SK-N-MC (cell line): ENCODE results near the gene ZNF618.

Experiments used
- DNase-seq: peaks from one replicate; pipeline ENCODE4 v3.0.0-alpha.2; 2011; ENCODE audit warnings: low read depth, low spot score
- H3K27ac ChIP-seq: fragments of 200-600 bp; sonication (generic); 2 replicates; pipeline ENCODE4 v1.5.1; 2016; ENCODE audit warnings: mixed run types
- H3K36me3 ChIP-seq: fragments of 200-600 bp; sonication (generic); 2 replicates; pipeline ENCODE4 v1.6.1; 2017; ENCODE audit warnings: antibody characterized with exemption, low read length, mixed read lengths; ENCODE audit not compliant: insufficient read depth
- H3K4me3 ChIP-seq: fragments of 200-600 bp; sonication (generic); 2 replicates; pipeline ENCODE4 v1.5.1; 2016
- H3K9ac ChIP-seq: fragments of 200-600 bp; sonication (generic); 2 replicates; pipeline ENCODE4 v1.8.0; 2017; ENCODE audit warnings: mixed run types, mixed read lengths; ENCODE audit not compliant: insufficient read length
- H3K9me3 ChIP-seq: fragments of 200-600 bp; sonication (generic); 2 replicates; pipeline ENCODE4 v1.6.1; 2017; ENCODE audit warnings: low read depth, mild to moderate bottlenecking, antibody characterized with exemption, low read length, moderate library complexity, mixed read lengths
- EZH2 ChIP-seq: fragments of 200-600 bp; sonication (generic); IDR thresholded peaks from one replicate; pipeline ENCODE4 v1.6.1; 2017; ENCODE audit warnings: antibody characterized with exemption
- FOXP2 ChIP-seq: optimal IDR thresholded peaks from 2 replicates; pipeline ENCODE3; 2011; ENCODE audit warnings: mild to moderate bottlenecking, moderate library complexity; ENCODE audit not compliant: insufficient read depth; ENCODE audit errors: extremely low read length, control extremely low read depth
- POLR2AphosphoS5 ChIP-seq: IDR thresholded peaks from 2 replicates; pipeline ENCODE4 v1.6.1; 2012; ENCODE audit warnings: mild to moderate bottlenecking, low read depth, low read length, borderline replicate concordance

Gene ZNF618

DNA sequence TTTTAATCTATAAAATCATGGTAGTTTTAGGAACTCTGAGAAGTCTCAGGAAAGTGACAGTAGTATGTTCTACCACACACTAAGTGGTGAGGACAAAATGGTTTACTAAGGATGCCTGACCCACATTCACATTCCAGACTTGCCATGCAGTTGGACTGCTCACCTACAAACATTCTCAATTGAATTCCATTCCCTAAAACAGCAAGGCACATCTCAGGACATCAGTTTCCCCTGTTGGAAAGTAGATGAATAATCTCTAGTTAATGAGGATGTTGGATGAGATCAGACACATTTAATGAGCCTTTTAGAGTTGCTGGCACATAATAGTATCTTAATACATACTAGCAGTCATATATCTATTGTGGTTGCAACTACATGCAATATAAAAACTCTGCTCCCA lies 76.6 kb downstream of the ZNF618 start:
- no peak for DNase-seq
- Histone ChIP-seq H3K36me3 (no peaks in the 10 kb centered on the region), H3K4me3 (no peak overlapping the region), H3K9ac (no peak overlapping the region), H3K9me3 (no peaks in the 10 kb centered on the region), H3K27ac (no peak overlapping the region)
- no peak for TF ChIP-seq FOXP2
- TF ChIP-seq POLR2AphosphoS5, result no peak
- no peak for TF ChIP-seq EZH2

DNA sequence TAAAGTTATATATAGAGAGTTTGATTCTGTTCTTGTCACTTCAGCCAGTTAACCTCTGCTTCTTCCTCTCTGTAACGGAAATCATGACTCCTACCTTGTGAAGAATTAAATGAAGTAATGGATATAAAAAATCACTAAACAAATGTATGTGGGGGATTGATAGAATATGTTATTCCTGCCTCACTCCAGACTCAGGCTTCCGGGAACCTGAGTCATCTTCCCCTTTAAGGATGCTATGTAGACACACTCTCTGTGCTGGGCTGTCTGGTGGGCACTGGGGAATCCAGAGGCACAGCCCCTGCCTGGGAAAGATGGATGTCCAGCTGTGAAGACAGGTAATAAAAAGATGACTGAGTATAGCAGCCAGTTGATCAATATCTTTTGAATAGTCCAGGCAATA lies 77.4 kb downstream of the ZNF618 start:
- TF ChIP-seq FOXP2, result no peak
- no peak for TF ChIP-seq EZH2
- TF ChIP-seq POLR2AphosphoS5, result no peak
- no peak overlapping the region for H3K4me3 ChIP-seq
- H3K27ac ChIP-seq, result no peak overlapping the region
- no peaks in the 10 kb centered on the region for H3K36me3 ChIP-seq
- no peaks in the 10 kb centered on the region for H3K9me3 ChIP-seq
- DNase-seq, result no peak
- H3K9ac ChIP-seq, result no peak overlapping the region

DNA sequence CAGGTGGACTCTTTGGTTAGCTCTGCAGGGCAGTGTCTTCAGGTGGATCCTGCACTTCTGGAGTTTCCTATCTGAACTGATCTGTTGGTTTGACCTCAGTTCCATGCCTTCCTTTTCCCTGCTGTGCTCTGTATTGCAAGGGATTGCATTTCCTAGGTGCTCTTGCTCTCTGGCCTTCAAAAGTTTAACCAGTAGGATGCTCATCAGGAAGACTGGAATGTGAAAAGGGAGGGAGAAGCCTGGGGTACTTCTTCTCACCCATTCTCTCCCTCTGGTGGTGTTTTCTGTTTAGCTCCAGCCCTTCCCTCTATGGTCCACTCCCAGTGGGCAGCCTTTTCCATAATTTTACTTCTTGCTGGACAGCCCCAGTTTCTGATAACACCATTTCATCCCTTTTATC lies 78.5 kb downstream of the ZNF618 start:
- H3K36me3 ChIP-seq, result no peaks in the 10 kb centered on the region
- H3K9ac ChIP-seq, result no peak overlapping the region

DNA sequence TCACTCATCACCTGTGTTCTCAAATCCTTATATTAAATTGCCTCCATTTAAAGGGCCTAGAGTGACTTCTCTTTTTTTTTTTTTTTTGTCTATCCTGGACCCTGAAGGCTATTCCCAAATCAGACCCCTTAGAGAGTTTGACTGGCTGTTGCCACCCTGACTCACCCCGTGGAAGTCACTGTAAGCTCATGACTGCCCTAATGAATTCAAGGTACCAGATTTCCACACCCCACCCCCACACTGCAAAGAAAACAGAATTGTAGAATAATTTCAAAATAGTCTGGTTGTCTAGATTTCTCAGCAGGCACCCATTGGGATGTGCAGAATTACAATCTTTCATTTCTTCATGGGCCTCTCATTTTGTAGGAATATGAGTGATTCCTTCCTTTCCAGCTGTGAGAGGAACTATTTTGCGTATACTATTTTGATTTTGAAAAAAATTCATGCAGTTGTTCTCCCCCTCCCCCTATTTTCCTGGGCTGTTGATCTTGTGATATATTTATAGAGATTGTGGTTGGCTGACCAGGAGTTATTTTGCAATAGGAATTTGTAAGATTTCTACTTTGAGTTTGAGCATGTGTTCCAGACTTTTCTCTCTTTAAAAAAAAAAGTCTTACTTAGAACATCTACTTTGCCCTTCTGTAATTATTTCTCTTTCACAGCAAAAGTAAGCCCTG lies 79.1 kb downstream of the ZNF618 start:
- Histone ChIP-seq H3K36me3 (no peaks in the 10 kb centered on the region), H3K9ac (no peak overlapping the region), H3K27ac (no peak overlapping the region), H3K9me3 (no peaks in the 10 kb centered on the region), H3K4me3 (peak overlapping the region; percentile 49)
- no peak for DNase-seq
- TF ChIP-seq EZH2 (no peak), POLR2AphosphoS5 (no peak), FOXP2 (no peak)

More for the DNA sequence above, 78.5 kb downstream of the ZNF618 start:
- Histone ChIP-seq H3K9me3 (no peaks in the 10 kb centered on the region), H3K4me3 (no peak overlapping the region), H3K27ac (no peak overlapping the region)
- no peak for TF ChIP-seq EZH2
- TF ChIP-seq FOXP2, result no peak
- no peak for TF ChIP-seq POLR2AphosphoS5
- DNase-seq, result no peak

DNA sequence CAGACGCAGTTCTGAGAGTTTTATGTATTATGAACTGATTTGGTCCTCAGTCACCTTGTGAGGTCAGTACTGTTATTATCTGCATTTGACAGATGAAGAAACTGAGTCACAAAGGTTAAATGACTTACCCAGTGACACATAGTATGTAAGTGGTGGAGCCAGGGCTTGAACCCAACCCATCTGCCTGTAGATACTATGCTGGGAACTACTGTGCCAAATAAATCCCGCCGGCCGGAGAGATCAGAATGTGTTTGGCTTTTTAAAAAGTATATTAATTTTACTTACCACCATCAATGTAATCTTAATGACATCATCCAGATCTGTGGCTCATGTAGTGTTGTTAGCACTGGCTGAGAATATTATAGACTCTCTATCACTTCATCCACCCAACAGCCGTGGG lies 80.8 kb downstream of the ZNF618 start:
- no peak for DNase-seq
- TF ChIP-seq POLR2AphosphoS5, result no peak
- H3K9me3 ChIP-seq, result no peaks in the 10 kb centered on the region
- no peak overlapping the region for H3K4me3 ChIP-seq
- no peak overlapping the region for H3K9ac ChIP-seq
- no peaks in the 10 kb centered on the region for H3K36me3 ChIP-seq
- no peak overlapping the region for H3K27ac ChIP-seq

DNA sequence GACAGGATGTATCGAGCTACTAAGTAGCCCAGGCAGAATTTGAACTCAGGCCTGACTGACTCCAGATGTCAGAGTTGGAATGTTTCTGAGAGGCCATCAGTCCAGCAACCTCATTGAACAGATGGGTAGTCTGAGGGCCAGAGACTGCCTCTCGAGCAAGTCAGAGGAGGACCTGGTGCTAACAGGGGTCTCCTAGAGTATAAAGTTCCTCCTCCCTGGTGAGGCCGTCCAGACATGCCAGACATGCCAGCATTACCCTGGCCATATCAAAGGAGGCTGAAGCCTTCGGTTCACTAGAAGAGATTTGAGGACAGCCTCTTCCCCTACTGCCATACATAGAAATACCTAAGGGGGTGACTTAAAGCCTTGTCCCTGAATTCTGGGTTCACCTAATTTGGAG lies 81.2 kb downstream of the ZNF618 start:
- H3K27ac ChIP-seq, result peak overlapping the region; percentile 42; the same call in 1 of the 2 replicates
- no peak overlapping the region for H3K9ac ChIP-seq
- no peaks in the 10 kb centered on the region for H3K9me3 ChIP-seq
- DNase-seq, result no peak
- no peaks in the 10 kb centered on the region for H3K36me3 ChIP-seq
- no peak for TF ChIP-seq EZH2
- no peak for TF ChIP-seq POLR2AphosphoS5
- TF ChIP-seq FOXP2, result no peak
- peak overlapping the region; percentile 68 for H3K4me3 ChIP-seq

DNA sequence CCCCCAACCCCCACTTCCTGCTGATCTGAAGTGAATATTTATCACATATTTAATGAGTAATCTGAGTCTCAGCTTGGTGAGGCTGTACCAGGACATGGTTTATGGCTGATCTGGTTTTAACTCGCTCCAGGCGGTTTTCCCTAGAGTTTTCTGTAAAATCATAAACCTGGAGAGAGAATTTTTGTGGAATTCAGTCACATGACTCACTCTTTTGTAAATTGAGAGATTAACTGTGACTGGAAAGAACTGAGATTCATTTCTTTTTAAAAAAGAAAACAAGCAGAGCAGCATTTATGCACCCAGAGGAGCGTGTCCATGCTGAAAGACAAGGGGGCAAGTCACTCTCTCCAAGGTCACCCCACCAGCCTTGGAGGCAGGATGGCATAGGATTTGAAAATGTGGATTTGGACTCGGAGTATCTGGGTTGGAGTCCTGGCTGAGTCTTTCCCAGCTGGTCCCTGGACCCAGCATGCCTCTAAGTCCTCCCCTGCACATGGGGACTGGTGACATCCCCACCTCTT lies 81.8 kb downstream of the ZNF618 start:
- Histone ChIP-seq H3K36me3 (no peaks in the 10 kb centered on the region), H3K9ac (no peak overlapping the region), H3K9me3 (no peaks in the 10 kb centered on the region), H3K4me3 (peak overlapping the region; percentile 68), H3K27ac (no peak overlapping the region)
- peak; percentile 79 for DNase-seq
- TF ChIP-seq FOXP2 (peak; percentile 62), EZH2 (no peak), POLR2AphosphoS5 (peak; percentile 43; the same call in 1 of the 2 replicates)

DNA sequence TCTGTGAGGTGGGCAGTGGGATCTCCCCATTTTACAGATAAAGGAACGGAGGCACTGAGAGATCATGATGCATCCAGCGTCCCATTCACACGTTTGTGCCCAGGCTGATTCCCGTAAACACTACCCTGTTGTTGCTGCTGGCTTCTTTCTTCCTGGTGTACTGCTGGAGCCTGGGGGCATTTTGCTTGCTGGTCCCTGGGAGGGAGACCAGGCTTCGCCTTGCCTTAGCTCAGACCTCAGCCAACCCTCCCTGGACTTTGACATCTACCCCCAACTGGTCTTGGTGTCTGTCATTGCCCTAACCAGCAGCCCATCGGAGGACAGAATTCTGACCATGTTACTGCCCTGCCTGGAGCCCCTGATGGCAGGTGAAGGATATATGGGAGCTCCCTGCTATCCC lies 82.4 kb downstream of the ZNF618 start:
- Histone ChIP-seq H3K27ac (no peak overlapping the region), H3K36me3 (no peaks in the 10 kb centered on the region)
- TF ChIP-seq FOXP2, result no peak
- TF ChIP-seq EZH2, result no peak
- no peak for TF ChIP-seq POLR2AphosphoS5

DNA sequence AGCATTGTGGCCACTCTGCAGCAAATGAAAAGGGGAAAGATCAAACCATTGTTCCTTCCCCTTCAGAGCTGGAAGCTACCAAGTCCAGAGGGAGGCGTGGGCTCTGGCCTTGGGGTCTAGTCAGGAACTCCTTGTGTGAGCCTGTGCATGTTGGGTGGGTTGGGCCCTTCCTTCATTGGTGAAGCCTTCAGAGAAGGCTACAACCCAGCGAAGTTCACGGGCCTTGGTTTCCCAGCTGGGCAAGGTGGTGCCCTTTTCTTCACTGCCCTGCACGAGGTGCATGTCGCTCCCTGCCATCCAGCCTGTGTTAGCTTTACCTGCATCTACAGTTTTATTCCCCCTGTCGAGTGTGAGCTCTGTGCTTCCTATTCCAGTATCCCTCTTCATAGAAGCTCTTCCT lies 84.7 kb downstream of the ZNF618 start:
- no peak overlapping the region for H3K4me3 ChIP-seq
- TF ChIP-seq EZH2, result no peak
- no peak for TF ChIP-seq POLR2AphosphoS5
- TF ChIP-seq FOXP2, result no peak

More for the DNA sequence above, 82.4 kb downstream of the ZNF618 start:
- Histone ChIP-seq H3K4me3 (no peak overlapping the region), H3K9me3 (no peaks in the 10 kb centered on the region), H3K9ac (no peak overlapping the region)
- DNase-seq, result no peak

More for the DNA sequence above, 84.7 kb downstream of the ZNF618 start:
- H3K9ac ChIP-seq, result no peak overlapping the region
- no peak for DNase-seq
- H3K27ac ChIP-seq, result no peak overlapping the region
- H3K36me3 ChIP-seq, result no peaks in the 10 kb centered on the region
- H3K9me3 ChIP-seq, result no peaks in the 10 kb centered on the region
